Endothelial cell of umbilical vein (primary cell): ENCODE results near the gene C11orf68.

ENCODE experiments used
- CTCF ChIP-seq, 2 donors: IDR thresholded peaks; 1 replicate in 1 of 2; 2 replicates in 1 of 2; pipeline ENCODE4 v1.5.1; 2011; ENCODE audit warnings: low read length in 2 of 2, mild to moderate bottlenecking in 2 of 2, moderate library complexity in 2 of 2, control low read depth in 1 of 2, inconsistent platforms in 1 of 2, low read depth in 1 of 2; ENCODE audit not compliant: insufficient read depth in 1 of 2; ENCODE audit errors: extremely low read depth in 1 of 2
- EZH2 ChIP-seq: IDR thresholded peaks from 2 replicates; pipeline ENCODE4 v1.6.1; 2012; ENCODE audit warnings: borderline replicate concordance, low read depth, mild to moderate bottlenecking, moderate library complexity, low read length, inconsistent platforms; ENCODE audit not compliant: severe bottlenecking
- MAX ChIP-seq: IDR thresholded peaks from 2 replicates; pipeline ENCODE4 v1.6.1; 2011; ENCODE audit not compliant: insufficient read depth, insufficient read length
- POLR2A ChIP-seq: IDR thresholded peaks from 2 replicates; pipeline ENCODE4 v1.6.1; 2012; ENCODE audit warnings: low read depth, mild to moderate bottlenecking, control low read depth, low read length
- POLR2AphosphoS5 ChIP-seq: IDR thresholded peaks from 2 replicates; pipeline ENCODE4 v1.6.1; 2012; ENCODE audit warnings: low read depth, mild to moderate bottlenecking, control low read depth, low read length, moderate library complexity; ENCODE audit not compliant: insufficient read depth

GRCh38 chr11:65931773-65932557, 13.1 kb upstream of the C11orf68 start:
- no peak for TF ChIP-seq EZH2
- TF ChIP-seq CTCF (IDR thresholded peaks at IDR 0.05; ENCODE audit: extremely low read depth in 1 of 2, insufficient read depth in 1 of 2, low read depth in 1 of 2, low read length in 2 of 2): no peak
- TF ChIP-seq MAX: no peak
- no peak for TF ChIP-seq POLR2A
- TF ChIP-seq POLR2AphosphoS5: no peak
